NCI-H2029 treated with DMSO at 0.1 percent for 48 hours (cell line): ENCODE measurements around the gene EMP2.
"Not testable (repeated sequence)": the region's sequence is repeated elsewhere in the genome, so short reads cannot be mapped to it uniquely, and the experiment has no call there.

ENCODE experiments used
- DNase-seq: peaks from one replicate; lab custom pipeline; 2025; lab: John Stamatoyannopoulos, UW

Gene EMP2

DNA sequence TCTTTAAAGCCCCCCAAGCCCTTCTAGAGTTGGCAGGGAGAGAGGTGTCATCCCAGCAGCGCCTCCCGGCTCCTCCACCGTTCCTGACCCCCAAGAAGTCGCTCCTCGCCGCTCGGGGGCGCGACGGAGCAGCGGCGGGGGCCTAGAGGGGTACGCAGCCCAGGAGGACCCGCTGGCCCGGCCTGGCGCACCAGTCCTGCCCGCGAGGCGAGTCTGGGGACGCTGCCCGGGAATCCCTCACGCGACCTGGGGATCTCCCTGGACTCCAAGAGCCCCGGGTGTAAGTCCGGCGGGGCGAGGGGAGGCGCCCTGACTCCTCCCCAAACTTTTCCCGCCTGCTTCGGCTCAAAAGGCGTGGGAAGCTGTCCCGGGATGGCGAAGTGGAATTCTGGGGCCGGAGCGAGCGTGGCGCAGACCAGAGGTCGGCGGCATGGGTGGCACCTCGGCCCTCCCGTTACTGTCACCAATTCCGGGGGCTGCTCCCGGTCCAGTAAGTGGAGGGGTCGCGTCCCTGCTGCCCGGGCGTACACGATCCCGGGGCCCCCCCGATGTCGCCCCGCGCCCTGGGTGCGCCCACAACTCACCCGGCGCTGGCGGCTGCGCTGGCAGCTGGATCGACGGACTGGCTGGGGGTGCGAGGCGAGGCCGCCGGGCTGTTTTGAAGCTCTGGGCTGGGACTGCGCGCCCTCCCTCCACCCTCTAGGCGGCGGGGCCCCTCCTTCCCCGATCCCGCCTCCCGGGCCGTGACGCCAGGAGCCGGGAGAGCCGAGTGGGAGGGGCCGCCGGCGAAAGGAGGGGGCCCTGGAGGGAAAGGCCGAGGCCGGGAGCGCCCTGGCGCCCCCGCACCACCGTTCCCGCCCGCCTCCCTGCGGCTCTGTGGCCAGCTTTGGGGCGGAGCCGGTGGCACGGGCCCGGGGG, at the start of gene EMP2:
EMP2 (minus strand) TSS at position 634 of the 918 bp plus-strand sequence. CDS start 32,981 bp downstream, outside the sequence.
- DNase-seq, result no peak

GRCh38 chr16:10629592-10629963, 49.2 kb upstream of the EMP2 start:
- no peak for DNase-seq

GRCh38 chr16:10625595-10626357, 45.4 kb upstream of the EMP2 start:
- DNase-seq, result no peak

GRCh38 chr16:10624527-10624926, 44.1 kb upstream of the EMP2 start:
- DNase-seq, result no peak

- DNase-seq, result no peak
These were observed 42.7 kb upstream of the EMP2 start for GRCh38 chr16:10623059-10623458.

- no peak for DNase-seq
These were observed 41.9 kb upstream of the EMP2 start for GRCh38 chr16:10622036-10622921.

GRCh38 chr16:10621216-10621949, 41.0 kb upstream of the EMP2 start:
- DNase-seq, result not testable (repeated sequence)

DNA sequence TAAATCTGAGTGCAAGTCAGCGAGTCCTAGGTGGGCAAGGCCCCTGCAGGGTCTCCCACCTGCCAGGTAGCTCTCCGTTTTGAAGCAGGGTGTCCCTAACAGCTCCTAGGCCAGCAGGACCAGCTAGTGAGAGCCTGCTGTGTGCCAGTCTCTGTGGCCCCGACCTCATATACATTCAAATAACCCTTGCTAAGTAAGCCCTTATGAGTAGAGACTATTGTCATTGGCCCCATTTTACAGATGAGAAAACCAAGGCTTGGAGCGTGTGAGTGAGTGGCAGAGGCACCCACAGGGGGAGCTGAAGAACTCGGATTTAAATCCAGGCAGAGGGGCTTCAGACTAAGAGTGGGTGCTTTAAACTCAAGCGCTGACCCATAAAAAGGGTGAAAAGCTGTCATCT, 39.7 kb upstream of the EMP2 start:
- DNase-seq, result no peak

GRCh38 chr16:10619271-10619849, 39.0 kb upstream of the EMP2 start:
- no peak for DNase-seq

DNA sequence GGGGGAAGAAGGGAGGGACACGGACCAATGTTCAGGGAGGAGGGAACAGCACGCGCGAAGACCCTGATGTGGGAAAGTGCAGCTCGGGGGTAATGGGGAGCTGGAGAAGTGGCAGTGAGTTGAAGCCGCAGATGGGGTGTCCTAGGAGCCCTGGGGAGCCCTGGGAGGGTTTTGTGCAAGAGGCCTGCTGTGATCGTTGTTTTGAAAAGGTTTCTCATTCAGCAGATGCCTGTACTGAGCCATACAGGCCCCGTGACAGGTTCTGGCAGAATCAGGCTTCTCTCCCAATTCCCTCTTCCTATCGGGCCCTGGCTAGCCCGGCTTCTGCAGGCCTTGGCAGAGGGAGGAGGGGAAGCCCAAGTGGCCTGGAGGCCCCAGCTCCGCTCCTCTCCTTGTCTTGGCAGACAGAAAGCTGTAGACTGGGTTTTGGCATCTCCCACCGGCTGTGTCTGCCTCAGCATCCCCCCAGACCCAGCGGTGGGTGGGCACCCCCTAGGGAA, 38.4 kb upstream of the EMP2 start:
- no peak for DNase-seq

DNA sequence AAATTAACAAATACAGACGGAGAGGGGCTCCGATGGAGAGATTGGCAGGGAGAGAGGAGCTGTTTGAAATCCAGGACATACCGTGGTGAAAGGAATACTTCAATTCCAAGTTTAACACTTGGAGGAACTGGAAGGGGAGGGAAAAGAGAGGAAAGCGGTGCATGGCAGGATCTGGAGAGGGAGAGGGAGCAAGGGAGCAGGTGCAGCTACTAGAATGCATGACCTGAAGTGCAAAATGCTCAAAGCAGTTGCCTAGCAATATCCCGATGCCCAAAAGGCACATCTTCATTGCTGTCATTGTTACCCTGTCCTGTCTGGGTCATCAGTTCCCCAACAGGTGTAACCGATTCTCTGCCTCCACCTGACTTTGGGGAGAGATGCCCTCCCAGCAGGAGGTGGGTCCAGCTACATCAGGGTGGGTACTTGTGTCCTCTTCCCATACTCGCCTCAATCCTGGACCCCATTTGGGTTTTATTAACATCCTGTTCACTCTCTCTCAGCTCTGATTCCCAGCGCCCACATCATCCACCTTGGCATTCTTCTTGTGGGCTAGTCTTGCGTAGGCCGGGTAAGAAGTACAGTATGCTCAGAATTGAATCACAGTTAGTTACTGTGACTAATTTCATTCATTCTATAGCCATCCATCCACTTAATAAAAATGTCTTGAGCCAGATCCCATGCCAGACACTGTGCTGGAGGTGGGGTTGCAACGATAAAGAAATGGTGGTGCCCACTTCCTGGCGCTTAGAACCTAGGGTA, 37.4 kb upstream of the EMP2 start:
- no peak for DNase-seq

DNA sequence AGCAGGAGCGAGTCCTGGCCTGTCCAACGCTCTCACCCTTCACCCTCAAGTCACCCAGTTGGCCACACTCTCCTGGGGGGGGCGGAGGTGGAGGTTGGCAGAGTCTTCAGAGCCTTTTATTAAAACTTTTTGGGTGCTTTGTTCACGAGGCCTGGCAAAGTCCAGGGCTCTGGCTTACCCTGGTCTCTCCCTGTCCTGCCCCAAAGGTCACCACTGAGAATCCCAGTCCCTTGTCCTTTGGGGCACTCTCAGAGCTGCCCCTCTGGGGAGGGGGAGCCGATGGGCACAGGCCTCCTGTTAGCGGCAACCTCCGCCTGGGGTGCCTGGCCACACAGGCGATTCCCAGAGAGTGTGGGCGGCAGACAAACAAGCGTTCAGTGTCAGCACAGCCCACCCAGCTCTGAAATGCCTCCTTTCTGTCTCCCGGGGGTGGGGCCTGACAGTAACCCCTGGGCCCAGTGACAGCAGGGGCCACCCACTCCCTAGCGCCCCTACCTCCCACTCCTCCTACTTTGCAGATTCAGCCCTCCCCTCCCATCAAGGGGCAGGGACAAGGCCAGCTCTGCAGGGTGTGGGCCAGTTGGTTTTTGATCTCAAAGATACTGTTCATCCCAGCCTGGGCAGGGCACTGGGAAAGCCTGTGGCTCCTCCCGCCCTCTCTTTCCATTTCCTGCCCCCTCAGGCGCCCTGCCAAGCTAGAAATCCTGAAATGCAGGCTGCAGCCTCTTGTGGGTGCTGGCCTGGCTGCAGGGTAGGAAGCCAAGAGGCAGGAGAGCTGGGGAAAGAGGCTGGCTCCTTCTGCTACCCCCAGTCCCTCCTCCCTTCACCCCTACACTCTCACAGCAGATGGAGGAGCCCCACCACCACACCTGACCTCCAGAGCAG, 36.6 kb upstream of the EMP2 start:
- DNase-seq, result peak; percentile 62

DNA sequence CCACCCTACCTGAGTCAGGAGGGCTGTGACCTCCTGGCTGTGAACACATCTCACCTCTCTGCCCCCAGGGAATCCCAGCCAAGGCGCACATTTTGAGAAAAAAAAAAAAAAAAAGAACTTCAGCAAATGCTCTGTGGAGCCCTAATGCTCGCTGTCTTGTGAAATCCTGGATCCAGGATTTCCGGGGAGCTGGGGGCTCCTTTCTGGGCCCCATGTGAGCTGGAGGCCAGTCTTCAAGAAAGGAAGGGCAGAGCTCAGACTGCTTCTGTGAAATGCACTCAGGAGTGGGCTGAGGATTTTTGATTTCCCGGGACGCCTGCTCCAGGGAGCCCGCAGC, 36.0 kb upstream of the EMP2 start:
- DNase-seq, result no peak

GRCh38 chr16:10614685-10615084, 34.3 kb upstream of the EMP2 start:
- no peak for DNase-seq

DNA sequence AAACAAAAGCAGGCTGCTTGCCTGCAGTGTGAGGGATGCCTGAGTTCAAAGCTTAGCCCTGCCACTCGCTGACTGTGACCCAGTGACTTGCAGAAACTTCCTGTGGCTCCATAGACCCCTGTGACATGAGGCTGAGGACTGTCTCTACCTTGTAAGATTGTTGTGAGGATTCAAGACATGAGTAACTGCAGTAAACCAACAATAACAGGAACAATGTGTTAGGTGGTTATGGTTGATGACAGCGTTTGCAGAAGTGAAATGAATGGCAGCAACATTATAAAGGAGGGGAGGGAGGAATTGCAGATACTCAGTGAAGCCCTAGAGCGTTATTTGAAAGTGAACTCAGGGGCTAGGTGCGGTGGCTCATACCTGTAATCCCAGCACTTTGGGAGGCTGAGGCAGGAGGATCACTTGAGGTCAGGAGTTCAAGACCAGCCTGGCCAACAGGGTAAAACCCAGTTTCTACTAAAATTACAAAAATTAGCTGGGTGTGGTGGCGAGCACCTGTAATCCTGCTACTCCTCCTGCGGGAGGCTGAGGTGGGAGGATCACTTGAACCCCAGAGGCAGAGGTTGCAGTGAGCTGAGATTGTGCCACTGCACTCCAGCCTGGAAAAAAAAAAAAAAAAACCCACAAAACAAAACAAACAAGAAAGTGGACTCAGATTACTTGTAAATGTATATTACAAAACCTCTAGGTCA, 33.5 kb upstream of the EMP2 start:
- no peak for DNase-seq

GRCh38 chr16:10612649-10613179, 32.3 kb upstream of the EMP2 start:
- no peak for DNase-seq

DNA sequence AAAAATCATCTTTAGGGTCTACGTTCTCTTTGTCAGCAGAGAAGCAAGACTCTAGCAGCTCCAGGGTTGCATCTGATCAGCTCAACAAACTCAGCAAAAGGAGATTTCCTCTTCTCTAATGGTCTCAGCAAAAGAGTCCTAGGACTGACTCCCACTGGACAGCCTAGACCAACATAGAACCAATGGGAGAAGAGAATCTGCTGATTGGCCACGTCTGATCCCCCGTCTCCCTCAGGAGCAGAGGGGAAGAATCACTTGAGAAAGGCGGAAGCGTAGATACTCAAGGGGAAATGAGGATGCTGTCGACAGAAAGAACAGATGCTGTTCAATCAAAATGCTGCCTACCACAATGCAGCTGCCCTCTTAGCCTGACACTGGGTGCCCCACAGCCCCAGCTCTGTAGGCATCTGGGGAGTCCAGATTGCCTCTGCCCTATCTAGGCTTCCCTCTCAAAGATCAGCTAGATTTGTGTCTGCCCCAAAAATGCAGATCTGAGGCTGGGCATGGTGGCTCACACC, 31.5 kb upstream of the EMP2 start:
- DNase-seq, result no peak
